GM18858 (cell line): ENCODE results near the gene LITAF.

ENCODE experiments used
- ATAC-seq: cut with Tn5 transposase; IDR thresholded peaks from one replicate; pipeline ENCODE4 v1.9.1; 2021; ENCODE audit not compliant: unreplicated experiment

The LITAF gene

DNA sequence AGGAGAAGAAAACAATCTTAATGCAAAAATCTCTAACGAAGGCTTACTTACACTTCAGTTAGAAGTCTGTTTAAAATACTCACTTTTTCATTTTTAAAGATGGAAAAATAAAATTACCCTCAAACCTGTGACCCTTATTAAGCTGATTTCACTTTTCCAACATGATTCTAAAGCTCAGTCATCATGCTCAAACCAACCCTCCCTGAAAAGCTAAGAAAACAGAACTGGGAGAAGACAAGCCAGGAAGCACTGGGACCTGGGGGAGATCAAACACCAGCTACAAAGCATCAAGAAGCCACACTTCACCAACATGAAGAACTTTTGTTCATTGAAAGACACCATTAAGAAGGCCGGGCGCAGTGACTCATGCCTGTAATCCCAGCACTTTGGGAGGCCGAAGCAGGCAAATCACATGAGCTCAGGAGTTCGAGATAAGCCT, 88.8 kb downstream of the LITAF start:
- ATAC-seq = no peak
